GM21528 (cell line): ENCODE results near the gene CNTN6.

Source experiments
- ATAC-seq: cut with Tn5 transposase; IDR thresholded peaks from one replicate; pipeline ENCODE4 v1.9.1; 2021; ENCODE audit warnings: mild to moderate bottlenecking, moderate library complexity; ENCODE audit not compliant: unreplicated experiment, low FRiP score

The CNTN6 gene

GRCh38 chr3:1171320-1171719 is 78.5 kb downstream of the CNTN6 start:
- no peak for ATAC-seq

DNA sequence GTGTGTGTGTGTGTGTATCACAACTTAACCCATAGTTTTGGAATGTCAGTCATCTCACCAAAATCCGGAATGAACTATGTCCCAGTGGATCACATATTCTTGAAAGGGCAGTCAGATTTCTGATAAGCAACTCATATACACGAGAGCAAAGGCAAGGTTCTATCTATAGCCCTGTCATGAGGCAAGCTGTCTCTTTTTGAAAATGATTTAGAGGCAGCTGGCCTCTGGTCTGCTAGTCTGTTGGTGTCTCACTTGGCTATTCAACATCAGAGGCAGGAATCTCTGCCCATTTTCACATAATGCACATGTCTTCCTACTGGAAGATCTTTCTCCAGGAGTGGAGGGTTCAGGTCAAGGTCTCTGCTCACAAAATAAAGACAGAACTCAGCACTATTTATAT is 79.8 kb downstream of the CNTN6 start:
- ATAC-seq = no peak

- no peak for ATAC-seq
These were observed 86.3 kb downstream of the CNTN6 start for GRCh38 chr3:1179146-1179545.

DNA sequence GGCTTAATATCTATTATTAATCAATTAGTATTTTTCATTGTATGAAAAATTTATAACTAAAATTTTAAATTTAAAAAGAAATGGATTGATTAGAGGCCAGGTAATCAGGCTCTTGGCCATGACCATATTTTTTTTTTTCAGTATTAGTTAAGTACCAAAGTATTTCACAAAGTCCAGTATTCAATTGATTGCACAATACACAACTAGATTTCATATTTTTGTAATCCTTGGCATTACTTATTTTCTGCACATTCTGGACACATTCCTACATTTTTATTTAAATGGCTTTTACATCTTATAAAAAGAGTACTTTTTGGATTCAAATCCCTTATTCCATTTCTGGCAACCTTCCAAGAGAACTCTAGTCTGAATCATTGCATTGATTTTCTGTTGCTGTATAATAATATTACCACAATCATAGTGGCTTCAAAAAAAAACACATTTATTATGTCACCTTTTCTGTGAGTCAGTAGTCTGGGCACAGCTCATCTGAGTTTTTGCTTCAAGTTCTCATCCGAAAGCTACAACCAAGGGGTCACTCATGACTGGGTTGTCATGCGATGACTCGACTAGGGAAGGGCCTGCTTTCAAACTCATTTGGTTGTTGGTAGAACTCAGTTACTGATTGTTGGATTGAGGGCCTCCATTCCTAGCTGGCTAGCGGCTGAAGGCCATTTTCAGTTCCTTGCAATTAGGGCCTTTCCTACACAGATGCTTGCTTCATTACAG is 90.7 kb downstream of the CNTN6 start:
- no peak for ATAC-seq

DNA sequence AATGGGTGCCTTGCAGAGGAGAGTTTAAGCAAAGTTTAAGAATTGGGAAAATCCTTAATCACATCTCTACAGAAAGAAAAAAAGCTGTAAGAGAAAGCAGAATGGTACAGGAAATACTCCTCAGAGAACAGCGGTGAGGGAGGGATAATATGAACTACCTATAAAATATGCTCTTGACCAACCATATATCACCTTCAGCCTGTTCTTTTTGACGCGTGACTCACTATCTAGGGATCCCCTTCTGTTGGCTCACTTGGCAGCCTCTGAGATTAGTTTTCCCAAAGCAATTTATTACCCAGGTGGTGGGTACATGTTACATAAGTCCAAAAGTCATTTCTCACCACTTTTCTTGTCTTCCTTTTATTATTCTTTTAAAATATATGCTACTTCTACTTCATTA is 97.7 kb downstream of the CNTN6 start:
- no peak for ATAC-seq

- ATAC-seq = no peak
These were observed 98.2 kb downstream of the CNTN6 start for GRCh38 chr3:1191026-1191425.

GRCh38 chr3:1195947-1196346 is 103.1 kb downstream of the CNTN6 start:
- no peak for ATAC-seq

DNA sequence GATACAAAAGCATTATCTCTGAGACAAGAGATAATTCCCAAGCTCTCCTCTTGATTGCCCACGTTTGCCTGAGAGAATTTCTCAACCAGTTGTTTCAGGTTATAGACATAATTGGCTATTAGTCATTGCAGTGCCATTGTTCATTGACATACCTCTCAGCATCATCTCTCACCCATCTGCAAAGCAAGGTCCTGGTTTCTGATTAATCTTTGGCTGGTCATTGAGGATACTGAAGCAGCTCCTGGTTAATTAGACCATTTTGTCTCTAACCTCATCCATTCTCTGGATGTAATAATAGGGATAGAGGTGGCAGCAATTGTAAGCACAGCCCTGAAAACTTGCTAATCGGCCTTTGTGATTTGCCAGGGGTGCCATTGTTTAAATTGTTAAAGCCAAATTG is 104.2 kb downstream of the CNTN6 start:
- no peak for ATAC-seq

- no peak for ATAC-seq
These were observed 107.5 kb downstream of the CNTN6 start for GRCh38 chr3:1200371-1200770.

DNA sequence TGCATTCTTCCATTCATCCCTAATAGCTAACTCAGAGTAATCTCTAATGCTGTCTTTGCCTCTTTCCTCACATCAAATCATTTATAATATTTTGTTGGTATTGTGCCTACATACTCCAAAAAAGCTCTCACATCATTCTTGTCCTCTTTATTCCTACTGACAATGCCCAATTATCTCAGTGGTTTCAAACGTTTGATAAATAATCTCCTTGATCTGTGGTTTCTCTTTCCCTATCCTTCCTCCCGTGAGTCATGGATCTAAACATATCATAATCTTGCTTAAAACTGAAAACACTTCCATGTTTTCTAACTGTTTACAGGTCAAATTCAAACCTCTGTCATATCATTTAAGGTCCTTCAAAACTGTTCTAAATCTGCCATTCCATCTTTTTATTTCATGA is 115.1 kb downstream of the CNTN6 start:
- no peak for ATAC-seq

- ATAC-seq = no peak
These were observed 122.1 kb downstream of the CNTN6 start for GRCh38 chr3:1214933-1215332.

DNA sequence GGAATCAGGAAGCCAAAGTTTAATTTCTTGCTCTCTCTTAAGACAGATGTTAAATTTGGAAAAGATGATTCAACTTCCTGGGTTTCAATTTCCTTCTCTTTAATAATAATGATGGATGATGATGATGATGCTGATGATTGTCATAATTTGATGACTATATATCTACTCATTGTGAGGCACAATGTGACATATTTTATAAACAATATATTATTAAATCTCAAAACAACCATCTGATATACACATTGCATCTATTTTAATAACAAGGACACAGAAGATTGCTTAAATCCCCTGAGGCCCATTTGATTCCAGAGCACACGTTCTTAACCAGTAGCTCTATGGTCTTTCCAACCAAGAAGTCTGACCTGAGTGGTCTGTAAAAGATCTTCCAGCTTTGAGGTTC is 124.0 kb downstream of the CNTN6 start:
- ATAC-seq = no peak

DNA sequence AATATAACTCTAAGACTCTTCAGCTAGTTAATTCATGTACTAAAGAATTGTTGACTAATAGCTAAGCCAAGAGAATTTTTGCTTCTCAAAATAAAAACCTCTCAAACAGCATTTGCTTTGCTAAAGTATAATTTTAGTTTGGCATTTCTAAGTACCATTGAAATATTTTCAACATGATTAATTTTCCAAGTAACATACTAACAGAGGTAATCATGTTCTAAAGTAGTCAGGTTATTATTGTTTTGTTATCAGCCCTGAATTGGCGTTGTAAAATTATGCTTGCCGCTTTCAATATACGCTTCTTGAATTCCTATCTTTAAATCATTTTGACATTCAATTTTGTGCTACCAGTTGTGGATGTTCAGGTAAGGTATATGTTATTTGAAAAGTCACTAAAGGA is 134.3 kb downstream of the CNTN6 start:
- no peak for ATAC-seq

- ATAC-seq = no peak
These were observed 135.5 kb downstream of the CNTN6 start for GRCh38 chr3:1228289-1228688.

- ATAC-seq = no peak
These were observed 138.1 kb downstream of the CNTN6 start for GRCh38 chr3:1230920-1231319.

- ATAC-seq = no peak
These were observed 139.5 kb downstream of the CNTN6 start for GRCh38 chr3:1232276-1232675.

DNA sequence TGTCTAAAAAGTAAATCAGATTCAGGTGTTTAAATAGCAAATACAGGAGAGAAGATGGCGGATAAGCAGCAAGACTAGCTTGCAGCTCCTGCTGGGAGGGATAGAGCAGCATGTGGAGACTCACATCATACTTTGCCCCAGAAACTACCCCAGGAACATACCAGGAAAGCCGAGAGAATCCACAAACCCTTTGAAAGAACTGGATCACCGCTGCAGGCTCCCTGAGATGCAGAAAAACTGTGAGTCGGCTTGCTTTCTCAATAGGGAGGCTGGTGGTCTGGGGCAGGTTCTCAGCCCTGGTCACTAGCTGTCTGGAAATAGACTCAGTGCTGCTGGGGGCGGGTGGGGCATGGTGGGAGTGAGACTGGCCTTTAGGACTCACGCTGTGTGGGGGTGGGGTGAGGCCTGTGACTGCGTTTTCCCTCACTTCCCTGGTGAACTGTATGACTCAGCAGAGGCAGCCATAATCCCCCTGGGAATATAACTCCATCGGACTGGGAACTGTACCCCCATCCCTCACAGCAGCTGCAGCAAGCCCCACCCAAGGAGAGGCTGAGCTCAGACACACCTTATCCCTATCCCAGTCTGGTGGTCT is 142.8 kb downstream of the CNTN6 start:
- no peak for ATAC-seq

DNA sequence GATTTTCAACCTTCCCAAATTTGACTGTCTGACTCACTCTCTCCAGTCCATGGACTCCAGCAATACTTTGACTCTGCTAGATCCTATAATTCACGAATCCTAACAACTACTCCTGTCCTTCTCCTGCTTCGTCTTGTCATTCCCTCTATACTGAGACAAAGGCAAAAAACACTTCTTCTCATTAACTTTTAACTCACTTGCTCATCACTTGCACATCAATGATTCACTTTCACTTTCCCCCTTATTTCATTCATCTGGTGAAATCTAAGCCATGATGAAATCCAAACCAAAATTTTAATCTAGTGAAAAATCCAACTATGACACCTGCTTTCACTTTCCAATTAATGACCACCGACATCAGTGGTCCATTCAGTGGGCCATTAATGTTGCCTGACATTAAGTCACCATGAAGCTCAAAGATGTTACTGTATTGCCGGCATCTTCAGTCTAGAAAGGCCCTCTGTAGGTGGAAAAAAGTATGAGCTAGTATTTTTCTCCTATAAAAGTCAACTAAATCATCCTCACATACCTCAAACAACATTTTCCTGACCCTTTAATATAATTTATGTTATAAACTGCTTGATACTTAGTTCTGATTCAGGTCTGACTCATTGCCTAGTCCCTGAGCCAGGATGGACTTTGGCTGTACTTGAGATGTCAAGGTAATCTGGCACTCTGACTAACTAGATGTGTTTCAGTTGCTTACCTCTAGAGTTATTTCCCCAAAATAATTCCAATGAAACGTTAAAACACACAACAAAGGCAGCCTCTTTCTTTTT is 158.6 kb downstream of the CNTN6 start:
- ATAC-seq = no peak

DNA sequence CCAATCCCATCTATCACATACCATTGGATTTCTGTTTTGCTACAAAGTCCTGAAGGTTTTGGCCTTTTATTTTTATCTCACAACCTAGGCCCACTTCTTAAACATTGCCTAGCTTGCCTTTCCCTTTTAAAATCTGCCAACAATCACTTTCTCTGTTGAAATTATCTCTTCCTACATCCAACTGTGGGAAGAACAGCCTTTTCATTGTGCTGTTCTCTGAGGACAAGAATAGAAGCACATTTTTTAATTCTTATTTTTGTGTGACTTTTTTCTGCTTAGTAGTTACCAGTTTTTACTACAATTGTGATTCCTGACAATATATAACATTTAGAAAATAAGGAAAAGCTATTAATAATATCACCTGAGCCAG is 159.2 kb downstream of the CNTN6 start:
- no peak for ATAC-seq

- ATAC-seq = no peak
These were observed 169.4 kb downstream of the CNTN6 start for GRCh38 chr3:1262246-1262645.

DNA sequence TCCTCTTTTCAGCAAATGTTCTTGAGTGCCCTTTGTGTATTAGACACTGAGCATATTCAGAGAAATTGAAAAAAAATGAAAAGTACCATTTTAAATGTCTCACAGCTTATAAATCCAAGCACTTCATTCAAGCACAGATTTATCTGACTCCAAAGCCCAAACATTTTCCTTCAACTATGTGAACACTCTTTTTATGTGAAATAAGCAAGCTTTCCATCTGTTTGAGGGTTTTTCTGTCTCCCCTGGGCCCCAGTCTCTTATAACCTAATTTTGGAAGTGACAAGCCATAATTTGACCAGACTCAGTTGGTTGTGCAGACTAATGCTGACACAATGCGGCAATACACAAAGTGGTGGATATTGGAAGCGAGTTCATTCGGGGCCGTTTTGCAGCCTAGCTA is 170.3 kb downstream of the CNTN6 start:
- no peak for ATAC-seq

- no peak for ATAC-seq
These were observed 177.0 kb downstream of the CNTN6 start for GRCh38 chr3:1269808-1270207.
